GM21576 (cell line): ENCODE measurements around the gene TIE1.

Experiments
- ATAC-seq: cut with Tn5 transposase; IDR thresholded peaks from one replicate; pipeline ENCODE4 v1.9.1; 2021; ENCODE audit warnings: mild to moderate bottlenecking, moderate library complexity; ENCODE audit not compliant: unreplicated experiment

Gene TIE1

DNA sequence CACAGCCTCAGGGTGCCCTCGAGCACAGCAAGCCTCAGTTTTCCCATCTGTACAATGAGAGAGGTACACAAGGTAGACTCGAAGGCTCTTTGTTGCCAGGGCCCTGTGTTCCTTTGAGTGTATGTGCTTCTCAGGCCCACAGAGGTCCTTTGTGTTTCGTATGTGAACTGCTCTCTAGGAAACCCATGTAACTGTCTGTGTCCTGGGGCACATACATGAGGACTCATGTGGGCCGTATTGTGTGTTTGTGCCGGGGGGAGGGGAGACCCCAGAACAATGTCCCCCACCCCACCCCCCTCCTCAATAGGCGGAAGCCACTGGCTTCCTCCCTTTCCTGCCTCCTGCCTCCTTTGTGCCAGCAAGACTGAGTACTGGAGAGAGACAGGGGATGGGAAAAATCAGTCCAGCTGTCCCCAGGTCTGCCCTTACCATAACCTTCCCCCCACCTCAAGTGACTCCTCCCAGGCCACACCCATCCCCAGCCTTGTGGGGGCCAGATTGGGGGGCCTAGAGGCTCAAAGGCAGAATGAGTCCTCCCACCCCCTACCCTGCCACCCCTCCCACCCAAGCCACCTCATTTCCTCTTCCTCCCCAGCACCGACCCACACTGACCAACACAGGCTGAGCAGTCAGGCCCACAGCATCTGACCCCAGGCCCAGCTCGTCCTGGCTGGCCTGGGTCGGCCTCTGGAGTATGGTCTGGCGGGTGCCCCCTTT lies at the start of gene TIE1:
Gene TIE1 (plus strand): TSS at position 605 of the 717 bp plus-strand sequence. CDS start 90 bp downstream, at position 695.
- no peak for ATAC-seq

DNA sequence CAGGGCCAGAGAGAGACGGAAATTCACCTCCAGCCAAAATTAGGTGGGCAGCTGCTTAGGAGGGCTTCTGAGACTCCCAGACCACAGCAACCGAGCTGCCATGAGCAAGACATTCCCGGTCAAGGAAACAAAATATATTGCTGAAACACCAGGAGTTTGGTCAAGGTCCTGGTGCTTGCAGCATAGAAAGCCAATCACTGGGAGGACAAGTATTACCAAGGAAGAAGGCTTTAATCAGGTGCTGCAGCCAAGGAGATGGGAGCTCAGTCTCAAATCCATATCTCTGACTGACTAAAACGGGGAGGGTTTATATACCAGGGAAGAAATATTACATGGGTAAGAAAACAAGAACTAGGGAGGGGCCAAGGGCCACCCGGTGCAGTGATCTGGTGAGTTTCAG lies 49.8 kb upstream of the TIE1 start:
- ATAC-seq, result no peak

DNA sequence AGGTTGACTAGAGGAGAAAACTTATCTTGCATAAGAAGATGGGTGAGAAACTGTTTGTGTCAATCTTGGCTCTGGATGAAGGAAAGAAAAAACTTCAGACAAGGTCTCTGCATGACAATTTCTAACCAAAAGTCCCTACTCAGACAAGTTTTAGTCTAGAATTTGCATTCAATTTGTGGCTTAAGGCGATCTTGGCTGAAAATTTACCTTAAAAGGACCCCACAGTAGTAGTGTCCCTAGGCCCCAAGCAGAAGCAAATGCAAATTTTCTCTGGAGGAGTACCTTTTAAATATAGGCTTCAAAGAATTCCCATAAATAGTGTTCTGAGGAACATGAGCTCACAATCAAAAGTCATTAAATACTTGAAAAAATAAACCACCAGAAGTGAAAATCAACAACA lies 48.6 kb upstream of the TIE1 start:
- no peak for ATAC-seq

DNA sequence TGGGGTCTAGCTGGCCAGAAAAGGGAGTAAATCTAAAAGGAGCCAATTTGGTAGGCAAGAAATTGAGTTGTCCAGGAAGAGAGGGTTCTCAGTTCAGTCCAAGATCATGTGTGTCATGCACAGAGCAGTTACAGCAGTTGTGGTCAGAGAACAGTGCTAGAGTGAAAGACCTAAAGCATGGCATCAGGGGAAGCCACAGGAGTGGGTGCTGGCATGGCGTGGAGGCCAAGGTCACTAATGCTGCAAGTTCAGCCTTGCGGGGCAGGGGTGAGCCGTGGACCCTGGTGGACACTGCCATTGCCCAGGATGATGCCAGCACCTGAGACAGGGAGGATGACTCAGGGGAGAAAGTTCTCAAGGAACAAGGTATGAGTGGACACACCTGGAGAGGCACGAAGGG lies 47.6 kb upstream of the TIE1 start:
- ATAC-seq, result no peak

DNA sequence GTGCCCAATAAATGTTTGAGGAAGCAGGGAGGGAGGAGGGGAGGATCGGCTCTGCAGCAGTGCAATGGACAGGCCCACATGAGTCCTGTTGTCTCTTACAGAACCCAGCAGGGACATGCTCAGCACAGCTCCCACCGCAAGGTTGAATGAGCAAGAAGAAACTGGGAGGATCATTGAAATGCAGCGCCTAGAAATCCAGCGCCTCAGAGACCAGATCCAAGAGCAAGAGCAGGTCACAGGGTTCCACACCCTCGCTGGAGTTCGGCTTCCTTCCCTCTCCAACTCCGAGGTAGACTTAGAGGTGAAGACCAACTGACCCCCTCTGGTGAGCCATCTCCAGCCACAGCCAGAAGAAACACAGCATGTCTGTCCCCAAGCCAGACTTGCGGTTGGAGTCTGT lies 46.9 kb upstream of the TIE1 start:
- ATAC-seq, result no peak

DNA sequence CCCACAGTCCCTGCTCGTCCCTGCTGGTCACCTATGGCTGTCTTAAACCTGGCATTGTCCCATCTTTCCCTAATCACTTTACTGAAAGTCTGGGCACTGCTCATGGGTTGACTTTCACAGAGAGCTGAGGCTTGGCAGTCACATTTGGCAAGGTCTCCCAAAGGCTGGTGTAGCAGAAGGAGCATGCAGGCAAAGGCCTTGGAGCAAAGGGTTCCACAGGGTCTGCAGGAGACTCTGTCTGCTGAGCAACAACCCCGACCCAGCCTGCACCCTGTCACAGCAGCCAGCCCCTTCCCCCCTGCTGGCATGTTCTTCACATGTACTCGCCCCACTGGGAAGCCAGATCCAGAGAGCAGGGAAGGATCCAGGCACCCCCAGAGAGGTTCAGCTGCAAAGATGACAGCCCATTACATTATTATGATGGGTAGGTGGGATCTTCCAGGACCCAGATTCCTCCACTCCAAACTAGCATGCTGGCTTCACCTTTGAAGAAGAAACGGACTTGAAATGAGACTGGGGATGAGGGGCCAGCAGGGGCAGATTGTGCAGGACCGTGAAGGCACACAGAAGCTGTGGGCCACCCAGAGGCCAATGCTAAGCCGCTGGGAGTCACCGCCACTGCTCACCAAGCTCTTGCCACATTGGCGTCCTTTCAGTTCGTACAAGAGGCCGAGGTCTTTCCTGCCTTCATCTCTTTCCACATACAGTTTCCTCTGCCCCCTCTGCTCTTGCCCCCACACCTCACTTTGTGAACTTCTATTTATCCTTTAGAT lies 45.2 kb upstream of the TIE1 start:
- no peak for ATAC-seq

DNA sequence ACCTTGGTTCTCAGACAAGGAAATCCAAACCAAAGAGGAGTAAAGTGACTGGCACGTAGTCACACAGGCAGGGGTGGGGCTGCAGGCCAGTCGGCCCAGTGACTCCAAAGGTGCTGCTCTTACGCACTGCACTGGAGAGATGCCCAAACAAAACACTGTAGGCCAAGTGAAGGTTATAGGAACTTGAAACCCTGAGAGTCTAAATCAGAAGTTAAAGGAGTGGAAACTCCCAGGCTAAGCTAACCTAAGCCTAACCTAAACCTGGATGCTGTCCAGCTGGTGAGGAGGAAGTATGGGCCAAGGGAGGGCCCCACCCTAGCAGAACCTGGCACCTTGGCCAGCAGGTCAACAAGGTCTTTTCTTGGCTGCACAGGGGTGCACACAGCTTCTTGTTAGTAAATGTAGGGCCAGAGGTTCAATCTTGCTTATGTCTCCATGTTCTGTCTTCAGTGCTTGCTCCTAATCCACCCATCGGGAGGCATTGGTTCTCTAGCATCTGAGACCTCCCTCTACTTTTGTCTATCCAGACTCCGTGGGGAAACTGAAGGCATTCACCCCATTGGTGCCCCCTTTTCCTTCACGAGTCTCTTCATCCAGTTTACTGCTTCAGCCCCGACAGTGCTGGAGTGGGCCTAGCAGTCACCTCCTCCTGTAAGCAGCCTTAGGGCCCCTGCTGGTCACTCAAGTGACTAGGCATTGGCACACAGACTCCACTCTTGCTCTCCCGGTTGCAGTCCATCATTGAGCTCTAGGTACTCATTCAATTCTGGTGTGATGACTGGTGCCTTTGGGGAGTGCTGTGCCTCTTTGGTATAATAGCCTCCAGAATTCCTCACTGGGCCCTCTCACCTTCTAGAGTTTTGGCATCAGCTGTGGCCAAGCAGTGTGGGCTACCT lies 43.9 kb upstream of the TIE1 start:
- no peak for ATAC-seq

DNA sequence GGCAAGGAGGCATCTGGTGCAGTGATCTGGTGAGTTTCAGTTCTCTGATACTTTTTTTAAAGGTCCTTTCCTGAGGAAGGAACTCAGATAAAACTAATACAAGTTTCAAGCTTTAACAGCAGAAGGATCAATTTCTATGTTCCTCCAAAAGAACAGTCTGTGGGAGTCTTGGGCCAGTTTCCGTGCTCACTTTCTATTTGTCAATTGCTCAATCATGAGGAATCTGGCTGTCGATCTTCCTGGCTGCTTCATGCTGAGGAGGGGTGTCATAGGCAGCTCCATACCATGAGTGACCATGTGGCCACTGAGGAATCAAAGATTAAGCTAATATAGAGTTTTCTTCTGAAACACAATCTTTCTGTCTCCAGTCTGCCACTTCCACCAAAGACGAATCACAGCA lies 42.4 kb upstream of the TIE1 start:
- no peak for ATAC-seq

DNA sequence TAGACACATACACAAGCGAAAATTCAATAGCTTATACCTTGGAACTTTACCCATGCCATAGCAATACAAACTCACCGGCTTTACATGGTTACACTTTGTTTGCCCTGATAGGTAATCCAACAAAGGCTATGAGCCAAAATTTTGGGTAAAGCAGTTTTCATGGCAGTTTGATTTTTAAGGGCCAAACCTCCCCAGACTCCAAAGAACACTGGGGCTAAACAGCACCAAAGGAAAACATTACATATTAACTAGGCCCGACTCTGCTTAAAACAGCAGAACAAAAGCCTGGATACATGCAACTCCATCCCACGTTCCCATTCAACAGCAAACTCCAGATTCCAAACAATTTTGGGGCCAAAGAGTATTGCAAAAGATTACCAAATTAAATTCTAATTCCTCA lies 35.4 kb upstream of the TIE1 start:
- no peak for ATAC-seq

DNA sequence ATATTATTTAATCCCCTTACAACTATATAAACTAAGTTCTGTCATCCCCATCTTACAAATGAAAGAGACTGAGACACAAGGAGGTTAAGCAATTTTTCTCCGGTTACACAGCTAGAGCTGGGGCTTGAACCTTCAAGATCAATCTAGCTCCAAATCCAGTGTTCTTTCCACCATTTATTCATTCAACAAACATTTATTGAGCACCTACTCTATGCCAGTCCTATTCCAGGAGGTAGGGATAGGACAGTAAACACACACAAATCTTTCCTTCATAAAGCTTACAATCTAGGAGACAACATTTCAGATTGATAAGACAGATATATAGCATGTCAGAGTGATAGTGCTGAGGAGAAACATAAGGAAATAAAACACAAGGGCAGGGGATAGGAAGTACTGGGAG lies 33.9 kb upstream of the TIE1 start:
- ATAC-seq, result no peak

DNA sequence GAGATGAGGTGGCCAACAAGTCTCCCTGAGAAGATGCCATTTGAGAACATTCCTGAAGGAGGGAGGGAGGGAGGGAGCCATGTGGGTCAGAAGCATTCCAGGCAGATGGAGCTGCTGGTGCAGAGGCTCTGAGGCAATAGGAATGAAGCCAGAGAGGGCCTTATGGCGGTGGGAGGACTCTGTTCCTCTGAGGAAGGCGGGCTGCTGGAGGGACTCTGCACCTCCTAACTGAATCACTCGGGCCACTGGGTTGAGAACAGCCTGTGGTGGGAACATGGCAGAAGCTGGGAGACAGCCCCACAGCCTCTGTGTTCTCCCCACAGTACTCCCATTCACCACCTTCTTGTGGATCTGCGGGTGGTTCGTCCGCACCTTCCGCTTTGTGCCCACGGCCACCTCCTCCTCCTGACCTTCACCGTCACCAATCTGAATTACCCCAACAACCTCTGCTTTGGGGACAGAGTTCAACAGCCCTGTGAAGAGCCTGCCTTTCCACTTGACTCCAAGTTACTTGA lies 33.4 kb upstream of the TIE1 start:
- no peak for ATAC-seq

DNA sequence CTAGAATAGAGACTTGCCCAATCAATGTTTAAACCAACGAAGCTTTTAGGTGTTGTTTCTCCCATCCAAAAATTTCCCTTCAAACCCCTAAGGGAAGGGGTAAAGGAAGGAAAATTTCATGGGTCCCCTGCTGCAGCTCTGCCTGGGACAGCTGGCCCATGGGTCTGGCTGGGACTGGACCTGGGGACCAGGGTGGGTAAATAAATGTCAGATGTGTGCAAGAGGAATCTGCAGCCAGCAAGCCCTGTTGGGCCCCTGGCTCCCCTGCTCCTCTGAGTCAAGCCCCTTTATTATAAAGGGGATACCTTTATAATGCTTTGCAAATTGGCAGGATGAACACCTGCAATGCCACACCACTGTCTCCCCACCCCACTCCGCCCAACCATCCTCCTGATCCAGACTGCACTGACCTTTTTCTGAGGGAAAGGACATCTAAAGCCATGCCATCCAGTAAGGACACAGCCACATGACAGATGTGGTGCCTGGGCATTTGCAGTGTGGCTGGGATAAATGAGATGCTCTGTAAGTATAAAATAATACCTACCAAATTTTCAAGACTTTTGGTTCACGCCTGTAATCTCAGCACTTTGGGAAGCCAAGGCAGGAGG lies 32.9 kb upstream of the TIE1 start:
- no peak for ATAC-seq

DNA sequence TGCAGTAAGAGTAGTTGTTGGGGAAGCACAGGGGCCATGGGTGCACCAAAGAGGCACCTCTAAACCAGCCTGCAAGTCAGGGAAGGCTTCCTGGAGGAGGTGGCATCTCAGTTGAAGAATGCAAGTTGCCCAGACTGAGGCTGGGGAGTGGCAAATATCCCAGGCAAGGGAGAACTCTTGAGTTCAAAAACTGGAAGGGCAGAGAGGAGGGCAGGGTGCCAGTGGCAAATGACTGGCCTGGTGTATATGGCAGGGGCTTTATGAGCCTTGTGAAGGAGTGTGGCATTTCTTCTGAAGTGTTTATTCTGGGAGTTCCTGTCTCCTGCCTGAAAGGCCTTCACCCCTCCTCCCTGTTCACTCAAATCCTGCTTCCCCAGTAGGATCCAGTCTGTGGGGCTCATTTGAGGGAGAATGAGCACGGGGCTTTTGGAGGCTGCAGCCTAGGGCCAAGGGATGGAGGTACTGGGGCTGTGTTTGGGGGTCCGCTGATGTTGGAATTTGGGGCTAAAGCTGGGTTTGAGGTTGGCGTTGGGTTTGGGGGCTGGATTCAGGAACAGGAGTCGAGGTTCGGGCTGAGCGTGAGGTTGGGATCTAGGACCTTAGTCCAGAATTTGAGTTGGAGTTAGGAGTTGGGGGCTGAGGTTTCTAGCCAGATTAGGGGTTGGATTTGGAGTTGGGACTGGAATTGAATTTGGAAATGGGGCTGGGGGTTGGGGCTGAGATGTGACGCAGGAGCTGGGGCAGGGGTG lies 31.0 kb upstream of the TIE1 start, which contains the start of gene TMEM125:
Gene TMEM125 (plus strand): TSS at position 357 of the 749 bp plus-strand sequence. CDS start 2,740 bp downstream, outside the sequence.
- ATAC-seq, result no peak

DNA sequence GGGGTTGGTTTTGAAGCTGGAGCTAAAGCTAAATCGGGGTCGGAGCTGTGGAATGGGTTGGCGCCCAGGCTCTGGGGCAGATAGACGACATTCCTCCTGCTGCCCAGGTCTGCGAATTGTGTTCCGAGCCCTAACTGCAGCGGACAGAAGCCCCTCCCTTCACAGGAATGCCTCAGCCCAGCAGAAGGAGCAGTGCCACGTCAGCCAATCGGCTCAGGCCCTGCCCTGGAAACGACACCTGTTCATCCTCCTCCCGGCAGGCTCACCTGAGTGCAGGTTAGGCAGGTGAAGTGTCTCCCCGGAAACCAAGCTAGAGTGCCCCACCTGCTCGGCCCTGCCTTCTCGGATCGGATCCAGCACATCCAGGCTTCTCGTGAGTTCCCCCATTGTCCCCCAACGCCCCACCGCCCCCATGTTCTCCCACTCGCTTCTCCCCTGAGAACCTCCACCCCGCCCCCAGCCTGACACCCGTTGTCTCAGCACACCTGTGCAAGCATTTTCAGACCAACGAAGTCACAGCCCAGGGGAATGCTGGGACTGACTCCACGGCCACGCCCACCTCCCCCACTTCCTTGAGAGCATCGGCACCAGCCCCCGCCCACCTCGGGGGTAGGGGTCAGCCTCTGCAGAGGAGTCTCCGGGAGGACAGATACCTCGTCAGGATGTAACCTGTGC lies 30.2 kb upstream of the TIE1 start:
- ATAC-seq, result no peak

DNA sequence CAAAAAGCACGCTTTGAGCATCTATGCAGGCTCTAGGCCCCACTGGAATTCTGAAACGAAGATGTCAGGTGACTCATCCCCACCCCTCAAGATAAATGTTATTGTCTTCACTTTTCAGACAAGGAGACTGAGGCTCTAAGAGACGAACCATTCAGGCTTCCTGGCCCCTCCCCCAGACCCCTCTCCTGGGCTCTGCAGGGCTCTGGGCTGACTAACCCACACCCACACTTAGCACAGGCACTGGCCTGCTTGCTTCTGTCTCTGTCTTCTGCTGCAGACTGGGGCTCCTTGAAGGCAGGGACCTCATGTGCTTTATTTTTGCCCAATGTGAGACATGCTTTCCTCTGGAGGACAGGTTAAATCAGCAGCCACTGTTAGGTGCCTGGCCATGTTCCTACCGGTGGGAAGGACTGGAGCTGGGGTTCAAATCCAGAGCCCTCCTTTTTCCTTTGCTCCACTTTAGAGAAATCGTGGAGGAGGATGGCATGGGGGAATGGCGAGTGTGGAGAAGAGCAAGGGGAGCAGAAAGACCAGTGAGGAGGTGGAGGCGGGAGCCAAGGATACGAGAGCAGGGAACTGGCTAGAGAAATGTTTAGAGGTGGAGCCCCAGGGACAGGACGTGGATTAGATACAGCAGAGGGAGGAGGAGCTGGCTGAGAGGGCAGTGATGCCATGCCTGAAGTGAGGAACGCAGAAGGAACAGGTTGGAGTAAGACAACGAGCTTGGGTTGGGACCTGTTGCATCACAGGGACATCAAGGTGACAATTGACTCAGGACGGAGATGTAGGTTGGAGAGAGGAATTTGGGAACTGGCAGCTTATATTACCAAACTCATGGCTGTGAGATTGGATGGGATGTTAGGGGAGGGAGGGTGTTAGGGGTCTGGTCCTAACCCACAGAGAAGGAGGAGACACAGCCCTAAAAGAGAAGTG lies 29.3 kb upstream of the TIE1 start:
- ATAC-seq, result no peak

DNA sequence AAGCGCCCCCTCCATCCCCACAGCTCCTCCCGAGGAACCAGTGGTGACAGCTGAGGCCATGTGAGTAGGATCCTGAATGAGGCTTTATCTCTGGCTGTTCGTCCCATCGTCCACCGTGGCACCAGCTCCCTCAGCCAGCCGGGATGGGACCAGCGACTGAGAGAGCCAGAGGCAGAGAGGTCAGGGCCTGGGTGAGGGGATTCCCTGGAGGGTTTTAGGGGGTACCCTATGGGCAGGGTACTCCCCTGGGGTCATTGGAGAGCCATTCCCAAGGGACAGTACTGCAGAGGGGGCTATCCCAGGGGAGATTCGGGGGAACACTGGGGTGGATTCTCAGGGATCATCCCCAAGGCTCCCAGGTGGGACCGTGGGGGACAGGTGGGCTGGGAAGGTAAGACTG lies 28.6 kb upstream of the TIE1 start:
- ATAC-seq, result no peak

DNA sequence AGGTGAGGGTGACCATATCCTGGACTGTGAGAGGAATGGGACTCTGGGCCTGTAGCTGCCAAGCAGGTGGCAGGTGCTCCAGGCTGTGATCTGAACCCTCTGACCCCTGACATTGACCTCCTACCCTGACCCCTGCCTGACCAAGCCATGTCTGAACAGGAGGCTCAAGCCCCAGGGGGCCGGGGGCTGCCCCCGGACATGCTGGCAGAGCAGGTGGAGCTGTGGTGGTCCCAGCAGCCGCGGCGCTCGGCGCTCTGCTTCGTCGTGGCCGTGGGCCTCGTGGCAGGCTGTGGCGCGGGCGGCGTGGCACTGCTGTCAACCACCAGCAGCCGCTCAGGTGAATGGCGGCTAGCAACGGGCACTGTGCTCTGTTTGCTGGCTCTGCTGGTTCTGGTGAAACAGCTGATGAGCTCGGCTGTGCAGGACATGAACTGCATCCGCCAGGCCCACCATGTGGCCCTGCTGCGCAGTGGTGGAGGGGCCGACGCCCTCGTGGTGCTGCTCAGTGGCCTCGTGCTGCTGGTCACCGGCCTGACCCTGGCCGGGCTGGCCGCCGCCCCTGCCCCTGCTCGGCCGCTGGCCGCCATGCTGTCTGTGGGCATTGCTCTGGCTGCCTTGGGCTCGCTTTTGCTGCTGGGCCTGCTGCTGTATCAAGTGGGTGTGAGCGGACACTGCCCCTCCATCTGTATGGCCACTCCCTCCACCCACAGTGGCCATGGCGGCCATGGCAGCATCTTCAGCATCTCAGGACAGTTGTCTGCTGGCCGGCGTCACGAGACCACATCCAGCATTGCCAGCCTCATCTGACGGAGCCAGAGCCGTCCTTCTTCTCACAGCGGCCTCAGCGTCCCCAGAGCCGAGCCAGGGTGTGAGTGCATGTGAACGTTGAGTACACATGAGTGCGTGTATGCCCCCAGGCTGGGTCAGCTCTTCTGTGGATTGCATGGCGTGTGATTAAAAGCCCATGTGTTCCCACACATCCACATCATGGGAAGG lies 27.9 kb upstream of the TIE1 start:
- ATAC-seq, result no peak
